ENCODE data around the gene SELENON.
"Not testable (repeated sequence)": the region's sequence is repeated elsewhere in the genome, so short reads cannot be mapped to it uniquely, and the experiment has no call there.

The SELENON gene

GRCh38 chr1:25831569-25832196 is 31.7 kb downstream of the SELENON start:
- no peak for DNase-seq

GRCh38 chr1:25832336-25833037 is 32.5 kb downstream of the SELENON start:
- no peak for DNase-seq

GRCh38 chr1:25833158-25833557 is 33.2 kb downstream of the SELENON start:
- no peak for DNase-seq

- DNase-seq: no peak
These were observed 34.9 kb downstream of the SELENON start for GRCh38 chr1:25834894-25835293.

GRCh38 chr1:25836695-25837094 is 36.7 kb downstream of the SELENON start:
- no peak for DNase-seq

GRCh38 chr1:25837262-25837875 is 37.4 kb downstream of the SELENON start:
- DNase-seq: no peak

- DNase-seq: not testable (repeated sequence)
These were observed 39.8 kb downstream of the SELENON start for GRCh38 chr1:25839808-25840207.

- no peak for DNase-seq
These were observed 43.5 kb downstream of the SELENON start for GRCh38 chr1:25843483-25843882.

GRCh38 chr1:25844536-25845337 is 44.7 kb downstream of the SELENON start:
- DNase-seq: no peak

- DNase-seq: no peak
These were observed 45.7 kb downstream of the SELENON start for GRCh38 chr1:25845664-25846063.

GRCh38 chr1:25847929-25848328 is 47.9 kb downstream of the SELENON start:
- no peak for DNase-seq

GRCh38 chr1:25848531-25848930 is 48.5 kb downstream of the SELENON start:
- DNase-seq: no peak

GRCh38 chr1:25854554-25854953 is 54.6 kb downstream of the SELENON start:
- DNase-seq: peak in 1 of 2 experiments; percentile 30

GRCh38 chr1:25856856-25857255 is 56.9 kb downstream of the SELENON start:
- DNase-seq: no peak

GRCh38 chr1:25858494-25858893 is 58.5 kb downstream of the SELENON start:
- no peak for DNase-seq

GRCh38 chr1:25858906-25859789 is 59.2 kb downstream of the SELENON start, which contains the start of gene AUNIP:
AUNIP (minus strand) TSS chr1:25859457; CDS start chr1:25859357, 100 bp downstream.
- peak; percentile 68 to 96 for DNase-seq

- no peak for DNase-seq
These were observed 61.6 kb downstream of the SELENON start for GRCh38 chr1:25861316-25862286.

GRCh38 chr1:25862785-25863485 is 62.9 kb downstream of the SELENON start:
- no peak for DNase-seq

GRCh38 chr1:25863486-25864262 is 63.7 kb downstream of the SELENON start:
- DNase-seq: no peak
